HG03378 (cell line): ENCODE results near the gene SLC44A1.
"Not testable (repeated sequence)": the region's sequence is repeated elsewhere in the genome, so short reads cannot be mapped to it uniquely, and the experiment has no call there.

Experiments used
- ATAC-seq: cut with Tn5 transposase; IDR thresholded peaks from one replicate; pipeline ENCODE4 v1.9.1; 2021; ENCODE audit warnings: mild to moderate bottlenecking, moderate library complexity; ENCODE audit not compliant: unreplicated experiment

SLC44A1 gene

GRCh38 chr9:105242062-105242461, 2.4 kb upstream of the SLC44A1 start:
- no peak for ATAC-seq

GRCh38 chr9:105242557-105242956, 1.9 kb upstream of the SLC44A1 start:
- no peak for ATAC-seq

GRCh38 chr9:105243015-105243686, 1.3 kb upstream of the SLC44A1 start:
- no peak for ATAC-seq

GRCh38 chr9:105244734-105245028, 230 bp downstream of the SLC44A1 start:
- ATAC-seq, result peak; percentile 41

GRCh38 chr9:105245029-105245890, 809 bp downstream of the SLC44A1 start:
- ATAC-seq, result peak; percentile 32

GRCh38 chr9:105245891-105246161, 1.4 kb downstream of the SLC44A1 start:
- no peak for ATAC-seq

GRCh38 chr9:105246656-105247173, 2.3 kb downstream of the SLC44A1 start:
- ATAC-seq, result no peak

GRCh38 chr9:105248691-105249090, 4.2 kb downstream of the SLC44A1 start:
- no peak for ATAC-seq

- ATAC-seq, result no peak
Observed at GRCh38 chr9:105251133-105251532, 6.7 kb downstream of the SLC44A1 start.

GRCh38 chr9:105251733-105252404, 7.4 kb downstream of the SLC44A1 start:
- no peak for ATAC-seq

GRCh38 chr9:105252405-105252756, 7.9 kb downstream of the SLC44A1 start:
- no peak for ATAC-seq

GRCh38 chr9:105254226-105254625, 9.8 kb downstream of the SLC44A1 start:
- ATAC-seq, result no peak

- no peak for ATAC-seq
Observed at GRCh38 chr9:105255421-105255820, 11.0 kb downstream of the SLC44A1 start.

GRCh38 chr9:105256569-105256968, 12.1 kb downstream of the SLC44A1 start:
- not testable (repeated sequence) for ATAC-seq

GRCh38 chr9:105257809-105258208, 13.4 kb downstream of the SLC44A1 start:
- ATAC-seq, result no peak

GRCh38 chr9:105258225-105258737, 13.8 kb downstream of the SLC44A1 start:
- peak; percentile 32 for ATAC-seq

- ATAC-seq, result peak; percentile 3
Observed at GRCh38 chr9:105259274-105259673, 14.8 kb downstream of the SLC44A1 start.

- ATAC-seq, result peak; percentile 48
Observed at GRCh38 chr9:105259731-105260612, 15.5 kb downstream of the SLC44A1 start.

- no peak for ATAC-seq
Observed at GRCh38 chr9:105262497-105262896, 18.0 kb downstream of the SLC44A1 start.

GRCh38 chr9:105264380-105264779, 19.9 kb downstream of the SLC44A1 start:
- no peak for ATAC-seq

- ATAC-seq, result not testable (repeated sequence)
Observed at GRCh38 chr9:105268254-105268653, 23.8 kb downstream of the SLC44A1 start.
